Measurements from ENCODE around the gene FAM72A.
"Not testable (repeated sequence)": the region's sequence is repeated elsewhere in the genome, so short reads cannot be mapped to it uniquely, and the experiment has no call there.

The FAM72A gene

GRCh38 chr1:206174182-206174868, 28.3 kb downstream of the FAM72A start:
- TF ChIP-seq CTCF (conservative IDR thresholded peaks at IDR 0.05), result peak; percentile 23
- not testable (repeated sequence) for H3K27ac ChIP-seq

- H3K27ac ChIP-seq, result not testable (repeated sequence)
Observed at GRCh38 chr1:206173110-206173719, 29.4 kb downstream of the FAM72A start.

- H3K27ac ChIP-seq, result not testable (repeated sequence)
Observed at GRCh38 chr1:206169794-206170193, 32.8 kb downstream of the FAM72A start.

- H3K27ac ChIP-seq, result not testable (repeated sequence)
- TF ChIP-seq CTCF (conservative IDR thresholded peaks at IDR 0.05), result 0 out of 2 replicates have a peak, but pooled peaks have one; percentile 7
Observed at GRCh38 chr1:206167350-206168029, 35.1 kb downstream of the FAM72A start.

- H3K27ac ChIP-seq, result no peak overlapping the region
- no peak for TF ChIP-seq ZFX (IDR thresholded peaks at IDR 0.05)
- no peak for TF ChIP-seq CTCF (conservative IDR thresholded peaks at IDR 0.05)
Observed at GRCh38 chr1:206145771-206146290, 56.8 kb downstream of the FAM72A start.

GRCh38 chr1:206144605-206145004, 58.0 kb downstream of the FAM72A start:
- TF ChIP-seq ZFX (IDR thresholded peaks at IDR 0.05) (no peak), CTCF (conservative IDR thresholded peaks at IDR 0.05) (no peak)
- no peak overlapping the region for H3K27ac ChIP-seq

GRCh38 chr1:206143537-206144172, 59.0 kb downstream of the FAM72A start:
- TF ChIP-seq CTCF (conservative IDR thresholded peaks at IDR 0.05), result no peak
- no peak for TF ChIP-seq ZFX (IDR thresholded peaks at IDR 0.05)
- H3K27ac ChIP-seq, result no peak overlapping the region

GRCh38 chr1:206142770-206143169, 59.9 kb downstream of the FAM72A start:
- no peak overlapping the region for H3K27ac ChIP-seq
- TF ChIP-seq ZFX (IDR thresholded peaks at IDR 0.05) (no peak), CTCF (conservative IDR thresholded peaks at IDR 0.05) (no peak)
